ENCODE results near the gene MTOR. TPM values are rescaled to one million over a fixed set of nuclear protein-coding genes. Genes with fewer than 3 reads are reported as not detected.

MTOR gene
- total RNA-seq, 3 donors from 2014 or later = 37.9 to 50.5 (median 42.5) TPM

DNA sequence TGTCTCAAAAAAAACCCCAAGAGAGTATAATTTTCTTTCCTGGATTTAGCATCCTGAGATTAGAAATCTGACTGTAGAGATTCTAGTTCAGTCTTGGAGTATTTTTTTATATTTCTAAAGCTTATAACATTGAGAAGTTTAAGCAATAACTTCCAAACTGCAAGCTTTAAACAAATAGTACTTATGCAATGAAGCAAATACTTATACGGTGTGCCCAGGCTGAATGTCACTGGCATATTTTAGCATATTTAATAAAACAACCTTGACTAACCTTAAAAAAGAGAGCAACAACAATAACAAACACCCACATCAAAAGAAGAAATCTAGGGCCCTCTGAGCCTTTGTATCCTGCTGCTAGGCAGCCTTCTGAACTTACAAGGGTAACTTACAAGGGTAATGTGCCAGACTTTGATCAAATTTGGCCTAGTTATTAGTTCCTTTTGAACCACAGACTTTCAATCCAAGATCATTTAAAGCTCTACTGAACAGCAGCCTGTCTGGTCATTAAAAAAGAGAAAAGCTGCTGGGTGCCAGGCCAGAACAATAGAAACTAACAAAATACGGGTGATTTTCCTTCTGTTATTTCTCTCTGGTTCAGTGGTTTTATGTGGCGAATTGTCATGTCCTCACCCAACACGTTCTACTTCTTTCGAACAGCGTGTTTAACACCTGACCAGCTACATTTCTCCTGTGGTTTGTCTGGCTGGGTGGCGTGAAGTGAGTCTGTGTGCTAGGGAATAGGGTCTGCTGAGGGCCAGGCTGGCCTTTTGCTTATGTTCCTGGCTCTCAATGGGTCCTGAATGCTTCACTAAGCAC is 16.2 kb downstream of the MTOR start:
- intact Hi-C loops (cut with DNase I, micrococcal nuclease) = loop anchor here in 1 of 2 donors (10.0 kb wide), 1 partner anchor 399 kb away; no protein-coding TSS in a partner anchor
- H3K9me3 ChIP-seq = no peaks in the 10 kb centered on the region
- no peaks in the 10 kb centered on the region for H3K4me1 ChIP-seq (ENCODE audit: low read depth)
- TF ChIP-seq, protein P1, sequence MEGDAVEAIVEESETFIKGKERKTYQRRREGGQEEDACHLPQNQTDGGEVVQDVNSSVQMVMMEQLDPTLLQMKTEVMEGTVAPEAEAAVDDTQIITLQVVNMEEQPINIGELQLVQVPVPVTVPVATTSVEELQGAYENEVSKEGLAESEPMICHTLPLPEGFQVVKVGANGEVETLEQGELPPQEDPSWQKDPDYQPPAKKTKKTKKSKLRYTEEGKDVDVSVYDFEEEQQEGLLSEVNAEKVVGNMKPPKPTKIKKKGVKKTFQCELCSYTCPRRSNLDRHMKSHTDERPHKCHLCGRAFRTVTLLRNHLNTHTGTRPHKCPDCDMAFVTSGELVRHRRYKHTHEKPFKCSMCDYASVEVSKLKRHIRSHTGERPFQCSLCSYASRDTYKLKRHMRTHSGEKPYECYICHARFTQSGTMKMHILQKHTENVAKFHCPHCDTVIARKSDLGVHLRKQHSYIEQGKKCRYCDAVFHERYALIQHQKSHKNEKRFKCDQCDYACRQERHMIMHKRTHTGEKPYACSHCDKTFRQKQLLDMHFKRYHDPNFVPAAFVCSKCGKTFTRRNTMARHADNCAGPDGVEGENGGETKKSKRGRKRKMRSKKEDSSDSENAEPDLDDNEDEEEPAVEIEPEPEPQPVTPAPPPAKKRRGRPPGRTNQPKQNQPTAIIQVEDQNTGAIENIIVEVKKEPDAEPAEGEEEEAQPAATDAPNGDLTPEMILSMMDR (IDR thresholded peaks at IDR 0.05) = no peak
- H3K4me3 ChIP-seq = no peak overlapping the region
- H3K36me3 ChIP-seq (ENCODE audit: low read depth) = no peaks in the 10 kb centered on the region
- ATAC-seq (no peak), DNase-seq (no peak)

DNA sequence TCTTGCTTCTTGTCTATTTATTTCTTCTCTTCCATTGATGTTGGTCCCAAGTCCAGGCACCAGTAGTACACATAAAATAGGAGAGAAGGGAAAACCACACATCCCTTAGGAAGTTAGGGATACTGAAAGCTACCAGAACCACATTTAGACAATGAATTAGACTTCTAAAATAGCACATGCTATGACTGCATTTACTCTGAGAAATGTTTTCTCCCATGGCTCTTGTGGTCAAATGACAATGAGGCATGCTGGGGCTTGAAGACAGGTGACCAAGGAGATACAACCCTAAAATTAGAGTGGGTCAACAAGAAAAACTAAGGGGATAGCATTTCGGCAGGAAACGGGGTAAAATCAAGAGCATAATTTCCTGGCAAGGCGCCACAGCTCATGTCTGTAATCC is 17.1 kb downstream of the MTOR start:
- TF ChIP-seq, protein P1 (IDR thresholded peaks at IDR 0.05) = no peak
- Histone ChIP-seq H3K9me3 (no peaks in the 10 kb centered on the region), H3K36me3 (ENCODE audit: low read depth) (no peaks in the 10 kb centered on the region), H3K4me1 (ENCODE audit: low read depth) (no peaks in the 10 kb centered on the region), H3K4me3 (no peak overlapping the region)
- intact Hi-C loops (cut with DNase I, micrococcal nuclease) = loop anchor here in 1 of 2 donors (10.0 kb wide), 1 partner anchor 400 kb away; no protein-coding TSS in a partner anchor
- DNase-seq = no peak
- ATAC-seq = no peak

DNA sequence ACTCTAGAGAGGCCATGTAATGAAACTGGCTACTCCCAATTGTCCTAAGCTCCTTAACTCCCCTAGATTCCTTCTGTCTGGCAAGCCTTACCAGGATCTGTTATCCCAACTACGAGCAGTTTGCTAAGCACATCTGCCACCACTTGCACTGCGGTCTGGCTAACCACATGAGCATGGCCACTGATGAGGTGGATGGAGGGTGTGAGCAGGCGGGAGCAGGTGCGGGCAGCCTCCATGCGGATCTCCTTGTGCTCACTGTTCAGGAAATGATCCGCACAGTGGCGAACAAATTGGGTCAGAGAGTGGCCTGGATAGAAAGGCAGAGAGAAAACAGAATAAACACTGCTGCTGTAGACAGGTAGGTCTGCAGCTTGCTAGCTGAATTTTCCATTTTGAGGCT is 24.0 kb downstream of the MTOR start:
- peaks cover 5% of the 10 kb centered on the region for H3K36me3 ChIP-seq (ENCODE audit: low read depth)
- TF ChIP-seq, protein P1 (IDR thresholded peaks at IDR 0.05) = no peak
- no peak for ATAC-seq
- H3K4me3 ChIP-seq = no peak overlapping the region
- DNase-seq = no peak
- no peaks in the 10 kb centered on the region for H3K9me3 ChIP-seq
- H3K4me1 ChIP-seq (ENCODE audit: low read depth) = no peaks in the 10 kb centered on the region
- intact Hi-C loops (cut with DNase I, micrococcal nuclease) = no loop called here

DNA sequence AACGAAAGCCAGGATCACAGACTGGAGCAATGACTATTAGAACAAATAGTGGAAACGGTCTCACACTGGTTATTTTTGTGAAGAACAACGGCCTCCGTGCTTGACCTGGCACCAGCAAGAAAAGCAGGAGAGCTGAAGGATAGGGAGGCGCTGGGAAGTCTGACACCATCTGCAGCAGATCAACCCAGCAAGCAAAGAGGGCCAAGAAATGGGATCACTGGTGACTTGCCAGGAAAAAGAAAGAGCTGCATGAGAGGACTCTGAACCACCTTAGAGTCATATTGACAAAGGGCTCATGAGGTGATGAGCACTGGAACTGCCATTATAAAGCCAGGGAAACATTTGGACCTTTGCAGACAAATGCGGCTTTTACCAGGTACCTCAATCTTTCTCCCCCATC is 25.0 kb downstream of the MTOR start:
- intact Hi-C loops (cut with DNase I, micrococcal nuclease) = no loop called here
- peaks cover 5% of the 10 kb centered on the region for H3K36me3 ChIP-seq (ENCODE audit: low read depth)

DNA sequence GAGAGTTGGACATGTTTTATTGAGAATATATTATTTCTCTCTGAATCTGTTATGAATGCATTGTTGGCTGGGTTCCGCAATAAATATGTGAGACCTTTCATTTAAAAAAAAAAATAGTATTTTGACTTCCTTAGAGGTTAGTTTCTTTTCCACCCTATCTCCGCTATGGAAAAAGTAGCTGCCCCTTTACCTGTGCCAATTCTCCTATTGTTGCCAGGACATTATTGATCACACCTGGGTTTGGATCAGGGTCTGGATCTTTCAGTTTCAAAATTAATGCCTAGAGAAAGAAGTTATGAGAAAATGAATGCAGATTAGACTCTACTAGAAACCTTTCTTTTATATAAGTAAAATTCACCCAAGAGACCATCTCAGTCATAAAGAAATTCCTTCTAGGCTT is 29.1 kb downstream of the MTOR start:
- TF ChIP-seq, protein P1 (IDR thresholded peaks at IDR 0.05) = no peak
- Histone ChIP-seq H3K36me3 (ENCODE audit: low read depth) (peaks cover 7% of the 10 kb centered on the region), H3K4me3 (no peak overlapping the region), H3K4me1 (ENCODE audit: low read depth) (no peaks in the 10 kb centered on the region), H3K9me3 (no peaks in the 10 kb centered on the region)
- DNase-seq (no peak), ATAC-seq (no peak)
- intact Hi-C loops (cut with DNase I, micrococcal nuclease) = no loop called here

More for the DNA sequence above, 25.0 kb downstream of the MTOR start:
- no peak overlapping the region for H3K4me3 ChIP-seq
- no peaks in the 10 kb centered on the region for H3K9me3 ChIP-seq
- H3K4me1 ChIP-seq (ENCODE audit: low read depth) = no peaks in the 10 kb centered on the region
- no peak for ATAC-seq
- DNase-seq = no peak
- TF ChIP-seq, protein P1 (IDR thresholded peaks at IDR 0.05) = no peak

Measured in mucosa of descending colon (tissue), 3 donors.